Glutamatergic neuron (in vitro differentiated cells): Measurements from ENCODE around the gene CHCHD2. TPM values are rescaled to one million over a fixed set of nuclear protein-coding genes. Genes with fewer than 3 reads are reported as not detected.
"Not testable (repeated sequence)": the region's sequence is repeated elsewhere in the genome, so short reads cannot be mapped to it uniquely, and the experiment has no call there.

Experiments
- DNase-seq: peaks from one replicate; pipeline ENCODE4 v3.0.0; 2022
- H3K27ac Mint-ChIP-seq: one replicate; pipeline ENCODE4 v1.8.0; 2020; ENCODE audit warnings: mild to moderate bottlenecking, mixed read lengths, inconsistent platforms; ENCODE audit not compliant: unreplicated experiment
- H3K27me3 Mint-ChIP-seq: one replicate; pipeline ENCODE4 v1.8.0; 2020; ENCODE audit warnings: mild to moderate bottlenecking, moderate library complexity, mixed read lengths, inconsistent platforms; ENCODE audit not compliant: unreplicated experiment
- H3K36me3 Mint-ChIP-seq: one replicate; pipeline ENCODE4 v1.8.0; 2020; ENCODE audit warnings: mild to moderate bottlenecking, mixed read lengths, inconsistent platforms; ENCODE audit not compliant: unreplicated experiment
- H3K4me1 Mint-ChIP-seq: one replicate; pipeline ENCODE4 v1.8.0; 2020; ENCODE audit warnings: mild to moderate bottlenecking, low read depth, mixed read lengths, inconsistent platforms; ENCODE audit not compliant: unreplicated experiment
- H3K4me3 Mint-ChIP-seq: one replicate; pipeline ENCODE4 v1.8.0; 2020; ENCODE audit warnings: mild to moderate bottlenecking, mixed read lengths, inconsistent platforms; ENCODE audit not compliant: unreplicated experiment
- H3K9me3 Mint-ChIP-seq: one replicate; pipeline ENCODE4 v1.8.0; 2020; ENCODE audit warnings: mild to moderate bottlenecking, moderate library complexity, mixed read lengths, inconsistent platforms; ENCODE audit not compliant: unreplicated experiment
- CTCF ChIP-seq: fragments of 200-600 bp; sonication (generic); IDR thresholded peaks from one replicate; pipeline ENCODE4 v1.5.0; 2021; ENCODE audit not compliant: partially characterized antibody, unreplicated experiment
- total RNA-seq: library from RNA; stranded (reverse); fragmentation: NEBNext Ultra II Directional; extraction: Animal tissue kit (Norgen Biotek cat#: 25700); gene quantifications from one replicate; pipeline ENCODE4 v1.2.1, GENCODE V29; 2021; ENCODE audit not compliant: unreplicated experiment

CHCHD2 gene
- total RNA-seq, 1 donor from 2014 or later = not detected

GRCh38 chr7:56121440-56121839, 15.2 kb upstream of the CHCHD2 start:
- Mint-ChIP-seq H3K4me3 (no peak overlapping the region), H3K9me3 (peaks cover 16% of the 10 kb centered on the region), H3K4me1 (no peaks in the 10 kb centered on the region), H3K27ac (no peak overlapping the region), H3K27me3 (peaks cover 2% of the 10 kb centered on the region), H3K36me3 (no peaks in the 10 kb centered on the region)
- no peak for TF ChIP-seq CTCF
- DNase-seq = no peak

GRCh38 chr7:56115852-56116538, 9.7 kb upstream of the CHCHD2 start, which contains the start of gene NUPR2:
Gene NUPR2 (minus strand): TSS chr7:56116417. CDS start chr7:56116314, 103 bp downstream.
- no peak for TF ChIP-seq CTCF
- Mint-ChIP-seq H3K4me1 (no peaks in the 10 kb centered on the region), H3K27me3 (no peaks in the 10 kb centered on the region), H3K27ac (no peak within 1 kb of the TSS), H3K4me3 (no peak within 1 kb of the TSS), H3K36me3 (no peaks in the 10 kb centered on the region), H3K9me3 (peaks cover 16% of the 10 kb centered on the region)
- DNase-seq = no peak

- not testable (repeated sequence) for H3K9me3 Mint-ChIP-seq, H3K36me3 Mint-ChIP-seq, H3K4me3 Mint-ChIP-seq, H3K27me3 Mint-ChIP-seq, H3K4me1 Mint-ChIP-seq, DNase-seq, H3K27ac Mint-ChIP-seq
Observed at GRCh38 chr7:56112244-56112643, 6.0 kb upstream of the CHCHD2 start.

- H3K9me3 Mint-ChIP-seq = peaks cover 15% of the 10 kb centered on the region
Observed at GRCh38 chr7:56110611-56111010, 4.3 kb upstream of the CHCHD2 start.

GRCh38 chr7:56107954-56108258, 1.6 kb upstream of the CHCHD2 start:
- no peaks in the 10 kb centered on the region for H3K27me3 Mint-ChIP-seq
- no peaks in the 10 kb centered on the region for H3K4me1 Mint-ChIP-seq
- peaks cover 4% of the 10 kb centered on the region for H3K36me3 Mint-ChIP-seq
- peaks cover 12% of the 10 kb centered on the region for H3K9me3 Mint-ChIP-seq
- H3K4me3 Mint-ChIP-seq = no peak overlapping the region
- no peak for TF ChIP-seq CTCF
- no peak overlapping the region for H3K27ac Mint-ChIP-seq
- DNase-seq = no peak

More at GRCh38 chr7:56110611-56111010, 4.3 kb upstream of the CHCHD2 start:
- no peak for TF ChIP-seq CTCF
- peaks cover 4% of the 10 kb centered on the region for H3K36me3 Mint-ChIP-seq
- H3K4me1 Mint-ChIP-seq = no peaks in the 10 kb centered on the region
- H3K27me3 Mint-ChIP-seq = no peaks in the 10 kb centered on the region
- no peak for DNase-seq
- no peak overlapping the region for H3K27ac Mint-ChIP-seq
- no peak overlapping the region for H3K4me3 Mint-ChIP-seq
